Astrocyte (in vitro differentiated cells and primary cell): ENCODE data around the gene HNF4A. TPM values are rescaled to one million over a fixed set of nuclear protein-coding genes. Genes with fewer than 3 reads are reported as not detected.

Experiments used
- DNase-seq: peaks from one replicate; pipeline ENCODE4 v3.0.0-alpha.2; 2010; ENCODE audit warnings: low read depth
- FAIRE-seq: peaks from 2 replicates; lab custom pipeline; 2011; peaks lifted over from hg19 to GRCh38; lab: Jason Lieb, UNC
- H2AFZ ChIP-seq: 2 replicates; pipeline ENCODE4 v1.6.0; 2012; ENCODE audit warnings: low read depth, low read length, inconsistent platforms
- H3K27ac ChIP-seq: 2 replicates; pipeline ENCODE4 v1.5.1; 2011; ENCODE audit warnings: low read depth, low read length, inconsistent platforms
- H3K27me3 ChIP-seq: 2 replicates; pipeline ENCODE4 v1.6.0; 2011; ENCODE audit warnings: low read length, inconsistent platforms; ENCODE audit not compliant: insufficient read depth
- H3K36me3 ChIP-seq: 2 replicates; pipeline ENCODE4 v1.5.1; 2011; ENCODE audit warnings: low read length, inconsistent platforms; ENCODE audit not compliant: insufficient read depth
- H3K4me1 ChIP-seq: 2 replicates; pipeline ENCODE4 v1.5.1; 2011; ENCODE audit warnings: low read length, inconsistent platforms; ENCODE audit not compliant: insufficient read depth
- H3K4me2 ChIP-seq: 2 replicates; pipeline ENCODE4 v1.6.0; 2012; ENCODE audit warnings: low read length, inconsistent platforms
- H3K4me3 ChIP-seq: 2 replicates; pipeline ENCODE4 v1.5.1; 2011; ENCODE audit warnings: low read depth, mild to moderate bottlenecking, low read length, inconsistent platforms; ENCODE audit not compliant: insufficient read depth
- H3K79me2 ChIP-seq: 2 replicates; pipeline ENCODE4 v1.6.0; 2012; ENCODE audit warnings: mild to moderate bottlenecking, low read length, inconsistent platforms; ENCODE audit not compliant: insufficient read depth
- H3K9ac ChIP-seq: 2 replicates; pipeline ENCODE4 v1.6.0; 2012; ENCODE audit warnings: mild to moderate bottlenecking, low read length, inconsistent platforms
- H3K9me3 ChIP-seq: 2 replicates; pipeline ENCODE4 v1.5.1; 2012; ENCODE audit warnings: low read depth, mild to moderate bottlenecking, low read length, inconsistent platforms; ENCODE audit not compliant: insufficient read depth
- H4K20me1 ChIP-seq: 2 replicates; pipeline ENCODE4 v1.6.0; 2012; ENCODE audit warnings: low read length, inconsistent platforms; ENCODE audit not compliant: insufficient read depth
- H3K27ac Mint-ChIP-seq: one replicate; pipeline ENCODE4 v1.8.0; 2021; ENCODE audit warnings: mild to moderate bottlenecking, mixed read lengths; ENCODE audit not compliant: unreplicated experiment
- H3K27me3 Mint-ChIP-seq: one replicate; pipeline ENCODE4 v1.8.0; 2021; ENCODE audit warnings: low read depth, mixed read lengths; ENCODE audit not compliant: unreplicated experiment
- H3K36me3 Mint-ChIP-seq: one replicate; pipeline ENCODE4 v1.8.0; 2021; ENCODE audit warnings: low read depth, mixed read lengths; ENCODE audit not compliant: unreplicated experiment
- H3K4me1 Mint-ChIP-seq: one replicate; pipeline ENCODE4 v1.8.0; 2021; ENCODE audit warnings: low read depth, mixed read lengths; ENCODE audit not compliant: unreplicated experiment
- H3K4me3 Mint-ChIP-seq: one replicate; pipeline ENCODE4 v1.8.0; 2021; ENCODE audit warnings: mild to moderate bottlenecking, moderate library complexity, mixed read lengths; ENCODE audit not compliant: unreplicated experiment
- H3K9me3 Mint-ChIP-seq: one replicate; pipeline ENCODE4 v1.8.0; 2021; ENCODE audit warnings: mild to moderate bottlenecking, mixed read lengths; ENCODE audit not compliant: unreplicated experiment
- CTCF ChIP-seq: IDR thresholded peaks from 2 replicates; pipeline ENCODE4 v1.5.1; 2011; ENCODE audit warnings: low read depth, mild to moderate bottlenecking, inconsistent platforms, low read length, moderate library complexity; ENCODE audit not compliant: insufficient read depth
- EZH2 ChIP-seq: IDR thresholded peaks from 2 replicates; pipeline ENCODE4 v1.6.1; 2012; ENCODE audit warnings: mild to moderate bottlenecking, low read length, inconsistent platforms; ENCODE audit not compliant: insufficient read depth
- total RNA-seq: library from RNA; stranded (reverse); gene quantifications from 2 replicates; pipeline ENCODE4 v1.2.1, GENCODE V29; 2021

HNF4A gene
- total RNA-seq, 1 donor from 2014 or later = not detected

- no peak overlapping the region for H3K9ac ChIP-seq
- no peaks in the 10 kb centered on the region for H3K4me1 ChIP-seq
- H3K79me2 ChIP-seq = no peaks in the 10 kb centered on the region
- peaks cover 9% of the 10 kb centered on the region for H3K27me3 ChIP-seq
- FAIRE-seq (no peak), DNase-seq (no peak)
- no peak overlapping the region for H3K4me3 Mint-ChIP-seq
- H3K36me3 ChIP-seq = no peaks in the 10 kb centered on the region
- no peak overlapping the region for H3K4me2 ChIP-seq
- no peaks in the 10 kb centered on the region for H3K36me3 Mint-ChIP-seq
- H3K27ac ChIP-seq = no peak overlapping the region
- TF ChIP-seq EZH2 (no peak), CTCF (no peak)
- H3K4me1 Mint-ChIP-seq = no peaks in the 10 kb centered on the region
- no peaks in the 10 kb centered on the region for H3K9me3 ChIP-seq
- no peaks in the 10 kb centered on the region for H4K20me1 ChIP-seq
- no peak overlapping the region for H3K4me3 ChIP-seq
- no peak overlapping the region for H2AFZ ChIP-seq
- H3K27me3 Mint-ChIP-seq = peaks cover 7% of the 10 kb centered on the region
- H3K9me3 Mint-ChIP-seq = peaks cover 3% of the 10 kb centered on the region
- no peak overlapping the region for H3K27ac Mint-ChIP-seq
Observed at GRCh38 chr20:44467289-44467883, 111.9 kb downstream of the HNF4A start.

DNA sequence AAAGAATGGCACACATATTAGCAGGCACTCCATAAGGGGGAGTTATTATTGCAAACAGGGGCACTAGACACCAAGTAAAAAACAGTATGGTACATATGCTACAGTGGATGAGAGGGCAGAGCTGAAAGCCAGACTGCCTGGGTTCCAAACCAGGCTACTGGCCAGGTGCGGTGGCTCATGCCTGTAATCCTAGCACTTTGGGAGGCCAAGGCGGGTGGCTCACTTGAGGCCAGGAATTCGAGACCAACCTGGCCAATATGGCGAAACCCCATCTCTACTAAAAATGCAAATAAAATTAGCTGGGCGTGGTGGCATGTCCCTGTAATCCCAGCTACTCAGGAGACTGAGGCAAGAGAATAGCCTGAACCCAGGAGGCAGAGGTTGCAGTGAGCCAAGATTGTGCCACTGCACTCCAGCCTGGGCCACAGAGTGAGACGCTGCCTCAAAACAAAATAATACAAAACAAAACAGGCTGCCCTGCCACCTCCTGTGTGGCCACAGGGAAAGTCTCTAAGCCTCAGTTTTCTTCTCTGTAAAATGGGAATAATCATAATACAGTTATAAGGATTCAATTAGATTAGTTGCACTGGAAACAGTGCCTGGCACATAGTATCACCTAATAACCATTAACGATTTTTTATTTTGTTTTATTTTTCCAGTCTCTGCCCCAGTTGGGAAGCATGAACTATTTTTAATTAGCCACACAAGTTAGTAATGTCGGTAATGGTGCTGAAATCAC lies 112.7 kb downstream of the HNF4A start:
- no peaks in the 10 kb centered on the region for H4K20me1 ChIP-seq
- H3K27ac Mint-ChIP-seq = no peak overlapping the region
- no peak for DNase-seq
- TF ChIP-seq EZH2 = no peak
- TF ChIP-seq CTCF = no peak
- no peaks in the 10 kb centered on the region for H3K36me3 ChIP-seq
- H3K4me1 ChIP-seq = no peaks in the 10 kb centered on the region
- no peak overlapping the region for H2AFZ ChIP-seq
- H3K9me3 Mint-ChIP-seq = peaks cover 3% of the 10 kb centered on the region
- no peaks in the 10 kb centered on the region for H3K9me3 ChIP-seq
- no peak overlapping the region for H3K4me3 Mint-ChIP-seq
- H3K27me3 Mint-ChIP-seq = peaks cover 5% of the 10 kb centered on the region
- no peaks in the 10 kb centered on the region for H3K79me2 ChIP-seq
- H3K27me3 ChIP-seq = peaks cover 9% of the 10 kb centered on the region
- H3K4me2 ChIP-seq = no peak overlapping the region
- H3K36me3 Mint-ChIP-seq = no peaks in the 10 kb centered on the region
- H3K27ac ChIP-seq = no peak overlapping the region
- no peak overlapping the region for H3K9ac ChIP-seq
- no peak for FAIRE-seq
- no peak overlapping the region for H3K4me3 ChIP-seq
- H3K4me1 Mint-ChIP-seq = no peaks in the 10 kb centered on the region

GRCh38 chr20:44470327-44470726 lies 114.8 kb downstream of the HNF4A start:
- Histone ChIP-seq H3K4me1 (peaks cover 2% of the 10 kb centered on the region), H3K9me3 (no peaks in the 10 kb centered on the region), H3K9ac (no peak overlapping the region), H4K20me1 (no peaks in the 10 kb centered on the region), H3K79me2 (no peaks in the 10 kb centered on the region), H3K4me2 (no peak overlapping the region), H3K27ac (no peak overlapping the region), H2AFZ (no peak overlapping the region), H3K36me3 (no peaks in the 10 kb centered on the region), H3K27me3 (peaks cover 6% of the 10 kb centered on the region), H3K4me3 (no peak overlapping the region)
- H3K4me3 Mint-ChIP-seq = no peak overlapping the region
- H3K27me3 Mint-ChIP-seq = no peaks in the 10 kb centered on the region
- DNase-seq = no peak
- H3K27ac Mint-ChIP-seq = no peak overlapping the region
- peaks cover 3% of the 10 kb centered on the region for H3K9me3 Mint-ChIP-seq
- no peak for FAIRE-seq
- no peaks in the 10 kb centered on the region for H3K4me1 Mint-ChIP-seq
- no peaks in the 10 kb centered on the region for H3K36me3 Mint-ChIP-seq
- TF ChIP-seq EZH2 (no peak), CTCF (no peak)
